ENCODE results near the gene SYCE3. TPM values are rescaled to one million over a fixed set of nuclear protein-coding genes. Genes with fewer than 3 reads are reported as not detected.
A peak's percentile ranks its signal among the peaks of the same experiment; 100 is the strongest.

The SYCE3 gene
- total RNA-seq, 1 experiment from 2014 or later = 1.3 TPM

- H3K9me3 ChIP-seq (ENCODE audit: low read length) = no peaks in the 10 kb centered on the region
- H3K27me3 ChIP-seq (ENCODE audit: low read length) = no peaks in the 10 kb centered on the region
- ChIA-PET CTCF (no interaction called here), POLR2A (ENCODE audit: unreplicated experiment) (no interaction called here)
- no peak within 1 kb of the TSS for H2AFZ ChIP-seq (ENCODE audit: low read length)
- no peaks in the 10 kb centered on the region for H3K36me3 ChIP-seq (ENCODE audit: low read depth, low read length)
- peaks cover 5% of the 10 kb centered on the region for H3K4me1 ChIP-seq (ENCODE audit: insufficient read depth, low read length)
- ATAC-seq = no peak
- intact Hi-C loops (cut with micrococcal nuclease) = no loop called here
- no peak for DNase-seq
- H3K9ac ChIP-seq (ENCODE audit: low read length) = no peak within 1 kb of the TSS
- H3K4me3 ChIP-seq (ENCODE audit: low read length) = no peak within 1 kb of the TSS
- H3F3A ChIP-seq (ENCODE audit: low read length, unreplicated experiment) = no peaks in the 10 kb centered on the region
- H3K9me2 ChIP-seq (replicated peaks; ENCODE audit: low read length) = no peaks in the 10 kb centered on the region
- TF ChIP-seq CTCF (conservative IDR thresholded peaks at IDR 0.05; ENCODE audit: low read depth, low read length) = no peak
- no peak for TF ChIP-seq EZH2phosphoT487 (IDR thresholded peaks at IDR 0.05; ENCODE audit: borderline replicate concordance, low read length)
- no peak for TF ChIP-seq EZH2 (IDR thresholded peaks at IDR 0.05; ENCODE audit: low read length, unreplicated experiment)
- BruUV-seq (replicated peaks) = TSS peak; percentile 39
- H3K79me2 ChIP-seq (ENCODE audit: low read length) = no peaks in the 10 kb centered on the region
- H3K4me2 ChIP-seq (ENCODE audit: low read length) = no peak within 1 kb of the TSS
- H3K27ac ChIP-seq (ENCODE audit: low read length) = no peak within 1 kb of the TSS
- no peaks in the 10 kb centered on the region for H4K20me1 ChIP-seq (ENCODE audit: low read length)
These were observed 17.0 kb downstream of the SYCE3 start, which contains the start of gene KLHDC7B for GRCh38 chr22:50545522-50546325. Gene KLHDC7B, plus strand, starts transcription at chr22:50545899. Its CDS starts 345 bp downstream, at chr22:50546244.

GRCh38 chr22:50544746-50545253 lies 17.9 kb downstream of the SYCE3 start:
- TF ChIP-seq EZH2phosphoT487 (IDR thresholded peaks at IDR 0.05; ENCODE audit: borderline replicate concordance, low read length) (no peak), CTCF (conservative IDR thresholded peaks at IDR 0.05; ENCODE audit: low read depth, low read length) (no peak), EZH2 (IDR thresholded peaks at IDR 0.05; ENCODE audit: low read length, unreplicated experiment) (no peak)
- Histone ChIP-seq H3F3A (ENCODE audit: low read length, unreplicated experiment) (no peaks in the 10 kb centered on the region), H3K27ac (ENCODE audit: low read length) (no peak overlapping the region), H3K9me2 (replicated peaks; ENCODE audit: low read length) (no peaks in the 10 kb centered on the region), H3K4me1 (ENCODE audit: insufficient read depth, low read length) (peaks cover 11% of the 10 kb centered on the region), H3K9me3 (ENCODE audit: low read length) (no peaks in the 10 kb centered on the region), H4K20me1 (ENCODE audit: low read length) (no peaks in the 10 kb centered on the region), H3K27me3 (ENCODE audit: low read length) (no peaks in the 10 kb centered on the region), H3K4me3 (ENCODE audit: low read length) (no peak overlapping the region), H2AFZ (ENCODE audit: low read length) (no peak overlapping the region), H3K9ac (ENCODE audit: low read length) (no peak overlapping the region), H3K36me3 (ENCODE audit: low read depth, low read length) (no peaks in the 10 kb centered on the region), H3K79me2 (ENCODE audit: low read length) (no peaks in the 10 kb centered on the region), H3K4me2 (ENCODE audit: low read length) (no peak overlapping the region)
- no TSS peak for BruUV-seq (replicated peaks)
- DNase-seq (no peak), ATAC-seq (no peak; the same call in 1 of the 2 replicates)
- ChIA-PET CTCF (no interaction called here), POLR2A (ENCODE audit: unreplicated experiment) (no interaction called here)
- intact Hi-C loops (cut with micrococcal nuclease) = no loop called here
